HG02885 (cell line): ENCODE results near the gene OR1L1.

Source experiments
- ATAC-seq: cut with Tn5 transposase; IDR thresholded peaks from one replicate; pipeline ENCODE4 v1.9.1; 2021; ENCODE audit warnings: mild to moderate bottlenecking; ENCODE audit not compliant: unreplicated experiment, poor library complexity

OR1L1 gene, protein sequence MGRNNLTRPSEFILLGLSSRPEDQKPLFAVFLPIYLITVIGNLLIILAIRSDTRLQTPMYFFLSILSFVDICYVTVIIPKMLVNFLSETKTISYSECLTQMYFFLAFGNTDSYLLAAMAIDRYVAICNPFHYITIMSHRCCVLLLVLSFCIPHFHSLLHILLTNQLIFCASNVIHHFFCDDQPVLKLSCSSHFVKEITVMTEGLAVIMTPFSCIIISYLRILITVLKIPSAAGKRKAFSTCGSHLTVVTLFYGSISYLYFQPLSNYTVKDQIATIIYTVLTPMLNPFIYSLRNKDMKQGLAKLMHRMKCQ

DNA sequence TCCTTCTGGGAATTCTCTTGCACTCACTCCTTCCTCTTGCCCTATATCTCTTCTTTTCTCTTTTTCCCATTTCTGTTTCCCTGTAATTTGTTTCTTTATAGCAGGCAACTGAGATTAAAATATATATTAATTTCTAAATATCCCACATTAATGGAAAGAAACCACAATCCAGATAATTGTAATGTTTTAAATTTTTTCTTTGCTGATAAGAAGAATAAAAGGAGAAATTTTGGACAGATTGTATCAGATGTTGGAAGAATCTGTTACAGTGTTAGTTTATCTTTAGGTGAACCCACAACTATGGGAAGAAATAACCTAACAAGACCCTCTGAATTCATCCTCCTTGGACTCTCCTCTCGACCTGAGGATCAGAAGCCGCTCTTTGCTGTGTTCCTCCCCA, at the start of gene OR1L1:
Gene OR1L1 (plus strand): TSS at position 301 of the 400 bp plus-strand sequence. CDS start 0 bp downstream, at position 301.
- no peak for ATAC-seq

DNA sequence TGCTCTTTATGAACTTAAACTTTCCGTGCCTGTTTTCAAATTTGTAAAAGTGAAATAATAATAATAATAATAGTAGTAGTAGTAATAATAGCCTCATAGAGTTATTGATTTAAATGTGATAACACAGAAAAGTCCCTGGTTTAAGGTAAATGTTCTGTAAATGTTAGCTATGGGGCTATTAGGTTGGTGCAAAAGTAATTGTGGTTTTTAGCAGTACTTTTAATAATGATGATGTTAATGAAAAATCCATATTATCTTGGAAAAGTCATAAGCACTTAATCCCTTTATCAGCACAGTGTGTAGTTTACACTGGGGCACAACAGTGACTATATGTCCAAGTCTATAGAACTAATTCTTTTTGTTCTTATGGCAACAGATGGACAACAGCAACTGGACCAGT, 47.2 kb upstream of the OR1L1 start, which contains the start of gene OR1Q1:
Gene OR1Q1 (plus strand): TSS at position 377 of the 400 bp plus-strand sequence. CDS start 0 bp downstream, at position 377.
- ATAC-seq: no peak

DNA sequence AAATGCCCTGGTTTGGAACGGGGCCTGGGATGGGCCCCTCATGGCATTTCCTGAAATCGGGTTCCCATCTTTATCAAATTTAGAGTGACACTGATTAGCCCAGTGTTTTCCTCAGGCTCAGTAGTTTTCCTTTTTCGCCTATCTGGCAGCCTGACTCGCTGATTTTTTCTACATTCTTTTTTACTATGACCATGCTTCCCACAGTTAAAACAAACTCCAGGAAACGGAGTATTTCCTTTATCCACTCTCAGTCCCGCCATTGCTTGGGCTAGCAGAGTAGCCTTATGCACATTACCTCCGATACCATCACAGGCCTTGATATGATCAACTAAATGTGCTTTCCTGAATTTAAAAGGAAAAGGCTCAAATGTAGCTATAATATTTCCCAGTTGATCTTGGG, 41.5 kb upstream of the OR1L1 start:
- ATAC-seq: no peak

DNA sequence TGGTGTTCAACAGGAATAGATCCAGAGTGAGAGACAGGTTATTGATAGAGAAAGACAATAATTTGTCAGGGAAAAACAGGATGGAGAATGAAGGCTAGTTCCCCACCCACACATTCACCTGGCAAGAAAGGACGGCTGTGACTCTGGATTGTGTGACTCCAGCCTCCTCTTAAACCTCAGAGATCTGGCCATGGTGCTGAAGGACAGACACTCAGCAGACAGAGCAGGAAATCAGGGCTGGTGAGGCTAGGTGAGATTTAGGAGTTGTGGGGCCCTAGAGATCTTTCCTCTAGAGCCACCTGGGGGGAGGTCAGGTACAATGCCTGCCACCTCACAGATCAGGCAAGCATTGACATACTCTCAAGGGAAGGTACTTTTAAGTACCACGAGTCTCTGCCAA, 19.3 kb upstream of the OR1L1 start:
- ATAC-seq: no peak

DNA sequence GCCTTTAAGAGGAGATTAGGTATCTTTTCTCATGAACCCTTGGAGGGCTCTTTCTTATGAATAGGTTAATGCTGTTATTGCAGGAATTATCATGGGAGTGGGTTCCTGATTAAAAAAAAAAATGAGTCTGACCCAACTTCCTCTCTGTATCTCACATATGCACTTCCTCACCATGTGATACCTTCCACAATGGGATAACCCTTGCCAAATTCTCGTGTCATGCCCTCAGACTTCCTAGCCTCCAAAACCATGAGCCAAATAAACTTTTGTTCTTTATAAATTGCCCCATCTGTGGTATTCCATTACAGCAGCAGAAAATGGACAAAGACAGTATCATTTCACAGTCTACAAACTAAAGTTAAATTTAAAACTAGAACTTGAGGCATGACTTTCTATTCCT, 5.1 kb upstream of the OR1L1 start:
- no peak for ATAC-seq

DNA sequence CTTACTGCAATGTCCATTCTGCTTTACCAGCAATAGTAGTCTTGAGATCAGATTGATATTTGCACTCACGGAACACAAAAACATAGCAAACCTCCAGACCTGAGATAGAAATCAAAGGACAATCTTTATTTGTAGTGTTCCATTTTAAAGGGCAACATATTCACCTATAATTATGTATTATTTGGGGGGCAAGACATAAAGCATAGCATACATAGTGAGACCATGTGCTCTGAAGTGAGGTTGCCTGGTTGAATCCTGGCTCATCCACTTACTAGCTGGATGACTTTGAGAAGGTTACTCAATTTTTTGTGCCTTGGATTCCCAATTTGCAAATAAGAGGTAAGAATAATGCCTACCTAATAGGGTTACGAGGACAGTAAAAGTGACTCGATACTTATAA, 4.0 kb upstream of the OR1L1 start, which contains the start of gene OR1B1:
Gene OR1B1 (minus strand): TSS at position 101 of the 400 bp plus-strand sequence.
- no peak for ATAC-seq

DNA sequence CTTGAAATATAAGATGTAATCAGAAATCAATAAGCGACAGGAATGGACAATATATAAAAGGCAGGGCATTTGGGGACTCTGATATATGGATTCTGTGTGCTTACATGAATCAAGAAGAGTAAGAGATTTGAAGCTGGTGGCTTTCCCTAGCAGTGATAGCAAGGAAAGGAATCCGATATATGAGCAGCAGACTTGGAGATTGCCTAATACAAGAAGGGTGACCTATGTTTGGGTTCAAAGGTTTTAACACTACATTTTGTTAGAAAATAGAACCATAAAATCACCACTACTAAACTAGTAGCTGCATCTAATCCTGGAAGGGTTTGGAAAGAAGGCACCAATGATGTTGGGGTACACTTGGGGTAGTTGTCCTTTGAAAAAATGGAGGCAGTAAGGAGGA, 11.0 kb downstream of the OR1L1 start:
- ATAC-seq: no peak

DNA sequence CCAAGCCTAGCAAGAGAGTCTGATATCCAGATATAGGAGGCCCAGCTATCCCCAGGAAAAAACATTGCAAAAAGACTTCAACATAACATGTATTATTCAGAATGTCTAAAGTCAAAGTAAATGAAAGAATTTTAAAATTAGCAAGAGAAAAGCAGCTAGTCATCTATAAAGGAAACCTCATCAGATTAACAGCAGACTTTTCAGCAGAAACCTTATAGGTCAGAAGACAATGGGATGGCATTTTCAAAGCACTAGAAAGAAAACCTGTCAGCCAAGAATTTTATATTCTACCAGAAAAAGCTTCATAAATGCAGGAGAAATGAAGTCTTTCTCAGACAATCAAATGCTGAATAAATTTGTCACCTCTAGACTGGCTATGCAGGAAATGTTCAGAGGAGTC, 23.3 kb downstream of the OR1L1 start:
- ATAC-seq: no peak

DNA sequence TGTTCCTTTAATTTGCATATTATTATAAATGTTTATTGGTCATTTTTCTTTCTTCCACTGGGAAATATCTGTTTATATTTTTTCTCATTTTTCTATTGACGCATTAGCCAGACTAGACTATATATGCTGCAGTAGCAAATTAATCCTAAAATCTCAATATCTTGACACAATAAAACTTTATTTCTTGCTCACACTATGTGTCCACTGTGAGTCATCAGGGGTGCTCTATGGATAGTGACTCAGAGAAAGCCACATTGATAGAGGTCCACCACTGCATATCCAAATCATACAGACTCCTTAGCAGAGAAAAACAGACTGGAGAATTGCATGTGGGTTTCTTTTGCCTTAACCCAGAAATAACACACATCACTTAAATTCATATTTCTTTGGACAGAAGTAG, 34.2 kb downstream of the OR1L1 start:
- ATAC-seq: no peak
